Ovary (tissue), 3 donors: ENCODE data around the gene NHLRC4.
"Not testable (repeated sequence)": the region's sequence is repeated elsewhere in the genome, so short reads cannot be mapped to it uniquely, and the experiment has no call there.

Experiments used
- EP300 ChIP-seq: sonication (generic); formaldehyde crosslinking; IDR thresholded peaks from one replicate; pipeline ENCODE4 v1.6.1; 2017; ENCODE audit warnings: antibody characterized with exemption
- POLR2A ChIP-seq: fragments of 450-650 bp; IDR thresholded peaks from one replicate; pipeline ENCODE4 v1.6.1; 2017; ENCODE audit warnings: antibody characterized with exemption, mild to moderate bottlenecking, moderate library complexity
- TF ChIP-seq, protein P1 (sequence below), 3 donors: fragments of 450-650 bp in 2 of 3; fragments of 200-600 bp in 1 of 3; IDR thresholded peaks; one replicate each; pipeline versions ENCODE4 v1.5.1 to v1.8.0; 2016 to 2022; ENCODE audit warnings: antibody characterized with exemption in 3 of 3, mild to moderate bottlenecking in 1 of 3
- donor health status: DM: no; HTN: no; CAD: no.

- not testable (repeated sequence) for TF ChIP-seq POLR2A, EP300
- TF ChIP-seq, protein P1, sequence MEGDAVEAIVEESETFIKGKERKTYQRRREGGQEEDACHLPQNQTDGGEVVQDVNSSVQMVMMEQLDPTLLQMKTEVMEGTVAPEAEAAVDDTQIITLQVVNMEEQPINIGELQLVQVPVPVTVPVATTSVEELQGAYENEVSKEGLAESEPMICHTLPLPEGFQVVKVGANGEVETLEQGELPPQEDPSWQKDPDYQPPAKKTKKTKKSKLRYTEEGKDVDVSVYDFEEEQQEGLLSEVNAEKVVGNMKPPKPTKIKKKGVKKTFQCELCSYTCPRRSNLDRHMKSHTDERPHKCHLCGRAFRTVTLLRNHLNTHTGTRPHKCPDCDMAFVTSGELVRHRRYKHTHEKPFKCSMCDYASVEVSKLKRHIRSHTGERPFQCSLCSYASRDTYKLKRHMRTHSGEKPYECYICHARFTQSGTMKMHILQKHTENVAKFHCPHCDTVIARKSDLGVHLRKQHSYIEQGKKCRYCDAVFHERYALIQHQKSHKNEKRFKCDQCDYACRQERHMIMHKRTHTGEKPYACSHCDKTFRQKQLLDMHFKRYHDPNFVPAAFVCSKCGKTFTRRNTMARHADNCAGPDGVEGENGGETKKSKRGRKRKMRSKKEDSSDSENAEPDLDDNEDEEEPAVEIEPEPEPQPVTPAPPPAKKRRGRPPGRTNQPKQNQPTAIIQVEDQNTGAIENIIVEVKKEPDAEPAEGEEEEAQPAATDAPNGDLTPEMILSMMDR (IDR thresholded peaks at IDR 0.05), result not testable (repeated sequence)
Observed at GRCh38 chr16:597655-598054, 30.9 kb downstream of the NHLRC4 start.
